ENCODE measurements around the gene GFOD1.

GFOD1 gene

GRCh38 chr6:13461307-13461706, 26.1 kb downstream of the GFOD1 start:
- TF ChIP-seq TCF12 (IDR thresholded peaks at IDR 0.05; ENCODE audit: low read depth): no peak
- TF ChIP-seq FOXM1 (IDR thresholded peaks at IDR 0.05; ENCODE audit: borderline replicate concordance, low read depth): no peak
- no peak for TF ChIP-seq TEAD4 (IDR thresholded peaks at IDR 0.05)
- no peak for TF ChIP-seq RAD21 (IDR thresholded peaks at IDR 0.05; ENCODE audit: low read depth)
- no peak for TF ChIP-seq YY1 (IDR thresholded peaks at IDR 0.05; ENCODE audit: low read depth)
- TF ChIP-seq MAX (IDR thresholded peaks at IDR 0.05): no peak
- no peak for TF ChIP-seq ZBTB7A (IDR thresholded peaks at IDR 0.05; ENCODE audit: low read depth)
- TF ChIP-seq USF1 (IDR thresholded peaks at IDR 0.05): no peak
- TF ChIP-seq EP300 (IDR thresholded peaks at IDR 0.05; ENCODE audit: borderline replicate concordance): no peak
- TF ChIP-seq NFIC (IDR thresholded peaks at IDR 0.05): no peak
- TF ChIP-seq CREB1 (IDR thresholded peaks at IDR 0.05; ENCODE audit: low read depth): no peak
- TF ChIP-seq TAF1 (IDR thresholded peaks at IDR 0.05; ENCODE audit: low read depth): no peak
- no peak for TF ChIP-seq REST (IDR thresholded peaks at IDR 0.05; ENCODE audit: low read depth)
- no peak for TF ChIP-seq CEBPB (IDR thresholded peaks at IDR 0.05)
- TF ChIP-seq EGR1 (IDR thresholded peaks at IDR 0.05): no peak

- TF ChIP-seq TAF1 (IDR thresholded peaks at IDR 0.05; ENCODE audit: low read depth): no peak
- no peak for TF ChIP-seq TCF12 (IDR thresholded peaks at IDR 0.05; ENCODE audit: low read depth)
- no peak for TF ChIP-seq EP300 (IDR thresholded peaks at IDR 0.05; ENCODE audit: borderline replicate concordance)
- no peak for TF ChIP-seq EGR1 (IDR thresholded peaks at IDR 0.05)
- TF ChIP-seq FOXM1 (IDR thresholded peaks at IDR 0.05; ENCODE audit: borderline replicate concordance, low read depth): no peak
- TF ChIP-seq CEBPB (IDR thresholded peaks at IDR 0.05): no peak
- TF ChIP-seq REST (IDR thresholded peaks at IDR 0.05; ENCODE audit: low read depth): no peak
- no peak for TF ChIP-seq USF1 (IDR thresholded peaks at IDR 0.05)
- no peak for TF ChIP-seq NFIC (IDR thresholded peaks at IDR 0.05)
- TF ChIP-seq RAD21 (IDR thresholded peaks at IDR 0.05; ENCODE audit: low read depth): no peak
- no peak for TF ChIP-seq YY1 (IDR thresholded peaks at IDR 0.05; ENCODE audit: low read depth)
- no peak for TF ChIP-seq CREB1 (IDR thresholded peaks at IDR 0.05; ENCODE audit: low read depth)
- TF ChIP-seq MAX (IDR thresholded peaks at IDR 0.05): no peak
- TF ChIP-seq TEAD4 (IDR thresholded peaks at IDR 0.05): no peak
- TF ChIP-seq ZBTB7A (IDR thresholded peaks at IDR 0.05; ENCODE audit: low read depth): no peak
These were observed 29.8 kb downstream of the GFOD1 start for GRCh38 chr6:13457577-13457976.

GRCh38 chr6:13455552-13455966, 31.8 kb downstream of the GFOD1 start:
- TF ChIP-seq CEBPB (IDR thresholded peaks at IDR 0.05) (no peak), RAD21 (IDR thresholded peaks at IDR 0.05; ENCODE audit: low read depth) (no peak), EGR1 (IDR thresholded peaks at IDR 0.05) (no peak), TCF12 (IDR thresholded peaks at IDR 0.05; ENCODE audit: low read depth) (no peak), MAX (IDR thresholded peaks at IDR 0.05) (no peak)

- no peak for TF ChIP-seq EP300 (IDR thresholded peaks at IDR 0.05; ENCODE audit: borderline replicate concordance)
- TF ChIP-seq FOXM1 (IDR thresholded peaks at IDR 0.05; ENCODE audit: borderline replicate concordance, low read depth): no peak
- no peak for TF ChIP-seq TEAD4 (IDR thresholded peaks at IDR 0.05)
- peak; percentile 27; the same call in 1 of the 2 replicates for TF ChIP-seq RAD21 (IDR thresholded peaks at IDR 0.05; ENCODE audit: low read depth)
- no peak for TF ChIP-seq CEBPB (IDR thresholded peaks at IDR 0.05)
- no peak for TF ChIP-seq MAX (IDR thresholded peaks at IDR 0.05)
These were observed 32.8 kb downstream of the GFOD1 start for GRCh38 chr6:13454286-13455221.

- TF ChIP-seq EP300 (IDR thresholded peaks at IDR 0.05; ENCODE audit: borderline replicate concordance) (peak; percentile 41; the same call in 1 of the 2 replicates), TCF12 (IDR thresholded peaks at IDR 0.05; ENCODE audit: low read depth) (0 out of 2 replicates have a peak, but pooled peaks have one; percentile 16), CEBPB (IDR thresholded peaks at IDR 0.05) (no peak), YY1 (IDR thresholded peaks at IDR 0.05; ENCODE audit: low read depth) (no peak), NFIC (IDR thresholded peaks at IDR 0.05) (peak; percentile 88), MAX (IDR thresholded peaks at IDR 0.05) (peak; percentile 67), FOXM1 (IDR thresholded peaks at IDR 0.05; ENCODE audit: borderline replicate concordance, low read depth) (peak; percentile 59; the same call in 1 of the 2 replicates)
These were observed 33.6 kb downstream of the GFOD1 start for GRCh38 chr6:13453771-13454251.
